KG1 (cell line): Measurements from ENCODE around the gene PRKCA.
A peak's percentile ranks its signal among the peaks of the same experiment; 100 is the strongest.
"Not testable (repeated sequence)": the region's sequence is repeated elsewhere in the genome, so short reads cannot be mapped to it uniquely, and the experiment has no call there.

ENCODE experiments used
- DNase-seq: peaks from one replicate; lab custom pipeline; 2025; lab: John Stamatoyannopoulos, UW

PRKCA gene

GRCh38 chr17:66466106-66466820 lies 163.8 kb downstream of the PRKCA start:
- no peak for DNase-seq

GRCh38 chr17:66466840-66467367 lies 164.5 kb downstream of the PRKCA start:
- no peak for DNase-seq

GRCh38 chr17:66467766-66468165 lies 165.4 kb downstream of the PRKCA start:
- no peak for DNase-seq

- peak; percentile 37 for DNase-seq
These were observed 166.1 kb downstream of the PRKCA start for GRCh38 chr17:66468241-66469087.

- DNase-seq, result no peak
These were observed 166.7 kb downstream of the PRKCA start for GRCh38 chr17:66469088-66469442.

- DNase-seq, result no peak
These were observed 167.0 kb downstream of the PRKCA start for GRCh38 chr17:66469461-66469860.

- no peak for DNase-seq
These were observed 167.5 kb downstream of the PRKCA start for GRCh38 chr17:66469890-66470289.

GRCh38 chr17:66472123-66472522 lies 169.7 kb downstream of the PRKCA start:
- DNase-seq, result no peak

- no peak for DNase-seq
These were observed 171.8 kb downstream of the PRKCA start for GRCh38 chr17:66474258-66474657.

- no peak for DNase-seq
These were observed 172.5 kb downstream of the PRKCA start for GRCh38 chr17:66474806-66475497.

- no peak for DNase-seq
These were observed 173.6 kb downstream of the PRKCA start for GRCh38 chr17:66476014-66476413.

- DNase-seq, result no peak
These were observed 175.3 kb downstream of the PRKCA start for GRCh38 chr17:66477615-66478283.

GRCh38 chr17:66479230-66479889 lies 176.9 kb downstream of the PRKCA start:
- not testable (repeated sequence) for DNase-seq

GRCh38 chr17:66480243-66480642 lies 177.8 kb downstream of the PRKCA start:
- DNase-seq, result no peak

- DNase-seq, result no peak
These were observed 178.4 kb downstream of the PRKCA start for GRCh38 chr17:66480802-66481201.

- no peak for DNase-seq
These were observed 178.9 kb downstream of the PRKCA start for GRCh38 chr17:66481271-66481670.

- DNase-seq, result no peak
These were observed 181.5 kb downstream of the PRKCA start for GRCh38 chr17:66483906-66484305.

GRCh38 chr17:66485309-66485947 lies 183.0 kb downstream of the PRKCA start:
- no peak for DNase-seq

GRCh38 chr17:66487121-66487520 lies 184.7 kb downstream of the PRKCA start:
- no peak for DNase-seq

- DNase-seq, result no peak
These were observed 185.6 kb downstream of the PRKCA start for GRCh38 chr17:66487981-66488468.

GRCh38 chr17:66488864-66489263 lies 186.5 kb downstream of the PRKCA start:
- DNase-seq, result no peak
